Caco-2 (cell line): ENCODE measurements around the gene C18orf63. TPM values are rescaled to one million over a fixed set of nuclear protein-coding genes. Genes with fewer than 3 reads are reported as not detected.

ENCODE experiments used
- BruUV-seq: library from RNA; stranded (reverse); fragments of 400-500 nt; replicated peaks from 2 replicates; lab custom pipeline; 2021; lab: Mats Ljungman, UMichigan
- CTCF ChIA-PET: fragments of 300-600 bp; sonication (Branson Sonifier 250); formaldehyde crosslinking; loops from one replicate; lab custom pipeline; 2022; ENCODE audit warnings: antibody characterized with exemption; lab: Charles Lee
- POLR2A ChIA-PET: fragments of 300-600 bp; sonication (Branson Sonifier 250); formaldehyde crosslinking; loops from one replicate; lab custom pipeline; 2022; ENCODE audit warnings: antibody characterized with exemption; lab: Charles Lee
- DNase-seq, 2 experiments: peaks; one replicate each; pipeline versions ENCODE4 v3.0.0 to v3.0.0-alpha.2; 2020 to 2022
- H3K27me3 ChIP-seq: replicated peaks from 2 replicates; pipeline ENCODE4 v1.6.0; 2011; ENCODE audit warnings: low read length; ENCODE audit not compliant: control insufficient read depth, insufficient read depth
- H3K36me3 ChIP-seq: 2 replicates; pipeline ENCODE4 v1.5.1; 2011; ENCODE audit warnings: low read length; ENCODE audit not compliant: control insufficient read depth, insufficient read depth
- H3K4me1 ChIP-seq: fragments of 250-450 bp; sonication (Bioruptor Pico); 2 replicates; pipeline ENCODE4 v1.5.1; 2020; ENCODE audit warnings: mild to moderate bottlenecking
- H3K4me3 ChIP-seq: 2 replicates; pipeline ENCODE4 v1.5.1; 2011; ENCODE audit warnings: low read depth, mild to moderate bottlenecking, control low read depth, low read length
- H3K9me3 ChIP-seq: fragments of 250-450 bp; sonication (Bioruptor Pico); 2 replicates; pipeline ENCODE4 v1.5.1; 2020; ENCODE audit warnings: mild to moderate bottlenecking, moderate library complexity
- H3K27ac Mint-ChIP-seq: one replicate; pipeline ENCODE4 v1.8.0; 2022; ENCODE audit warnings: mixed read lengths; ENCODE audit not compliant: unreplicated experiment
- H3K27me3 Mint-ChIP-seq: one replicate; pipeline ENCODE4 v1.8.0; 2022; ENCODE audit warnings: mixed read lengths; ENCODE audit not compliant: insufficient read depth, unreplicated experiment
- H3K36me3 Mint-ChIP-seq: one replicate; pipeline ENCODE4 v1.8.0; 2022; ENCODE audit warnings: mild to moderate bottlenecking, mixed read lengths; ENCODE audit not compliant: insufficient read depth, unreplicated experiment
- H3K4me1 Mint-ChIP-seq: one replicate; pipeline ENCODE4 v1.8.0; 2022; ENCODE audit warnings: low read depth, mixed read lengths; ENCODE audit not compliant: unreplicated experiment
- H3K4me3 Mint-ChIP-seq: one replicate; pipeline ENCODE4 v1.8.0; 2022; ENCODE audit warnings: mild to moderate bottlenecking, moderate library complexity, mixed read lengths; ENCODE audit not compliant: unreplicated experiment
- H3K9me3 Mint-ChIP-seq: one replicate; pipeline ENCODE4 v1.8.0; 2022; ENCODE audit warnings: mixed read lengths; ENCODE audit not compliant: unreplicated experiment
- CTCF ChIP-seq, 2 experiments: fragments of 200-600 bp in 1 of 2; IDR thresholded peaks; 1 replicate in 1 of 2; 2 replicates in 1 of 2; pipeline versions ENCODE4 v1.5.1 to v1.8.0; 2011 to 2022; ENCODE audit warnings: antibody characterized with exemption in 1 of 2, control low read depth in 1 of 2, inconsistent platforms in 1 of 2, low read depth in 1 of 2, low read length in 1 of 2, mild to moderate bottlenecking in 1 of 2, moderate library complexity in 1 of 2; ENCODE audit not compliant: insufficient read depth in 1 of 2, severe bottlenecking in 1 of 2, unreplicated experiment in 1 of 2
- intact Hi-C: fragments of 100-400 bp; cut with micrococcal nuclease; formaldehyde crosslinking; loops from one replicate; pipeline ENCODE4 v1.10.0; 2022; ENCODE audit not compliant: unreplicated experiment
- total RNA-seq: library from RNA; stranded (reverse); gene quantifications from 2 replicates; pipeline ENCODE4 v1.2.3, GENCODE V29; 2022

C18orf63 gene
- total RNA-seq, 1 experiment from 2014 or later = not detected

- intact Hi-C loops = no loop called here
- H3K9me3 Mint-ChIP-seq = no peaks in the 10 kb centered on the region
- no peaks in the 10 kb centered on the region for H3K27me3 Mint-ChIP-seq
- DNase-seq = no peak
- no peaks in the 10 kb centered on the region for H3K36me3 ChIP-seq
- H3K27ac Mint-ChIP-seq = no peak overlapping the region
- CTCF ChIA-PET = no interaction called here
- no TSS peak for BruUV-seq
- no peaks in the 10 kb centered on the region for H3K27me3 ChIP-seq
- peaks cover 12% of the 10 kb centered on the region for H3K36me3 Mint-ChIP-seq
- no peaks in the 10 kb centered on the region for H3K9me3 ChIP-seq
- H3K4me1 ChIP-seq = no peaks in the 10 kb centered on the region
- no peak for TF ChIP-seq CTCF (IDR thresholded peaks at IDR 0.05; ENCODE audit: insufficient read depth in 1 of 2, low read depth in 1 of 2, low read length in 1 of 2, severe bottlenecking in 1 of 2, unreplicated experiment in 1 of 2)
- H3K4me3 ChIP-seq = no peak overlapping the region
- POLR2A ChIA-PET = no interaction called here
- no peaks in the 10 kb centered on the region for H3K4me1 Mint-ChIP-seq
- H3K4me3 Mint-ChIP-seq = no peak overlapping the region
These were observed 21.1 kb upstream of the C18orf63 start for GRCh38 chr18:74294526-74294925.

GRCh38 chr18:74299162-74299561 lies 16.5 kb upstream of the C18orf63 start:
- POLR2A ChIA-PET = no interaction called here
- no peaks in the 10 kb centered on the region for H3K27me3 Mint-ChIP-seq
- intact Hi-C loops = no loop called here
- H3K9me3 Mint-ChIP-seq = no peaks in the 10 kb centered on the region
- H3K9me3 ChIP-seq = no peaks in the 10 kb centered on the region
- H3K27ac Mint-ChIP-seq = no peak overlapping the region
- H3K36me3 ChIP-seq = no peaks in the 10 kb centered on the region
- peaks cover 9% of the 10 kb centered on the region for H3K4me1 Mint-ChIP-seq
- H3K4me3 Mint-ChIP-seq = no peak overlapping the region
- DNase-seq = no peak
- BruUV-seq = no TSS peak
- no peaks in the 10 kb centered on the region for H3K4me1 ChIP-seq
- CTCF ChIA-PET = no interaction called here
- H3K4me3 ChIP-seq = no peak overlapping the region
- TF ChIP-seq CTCF (IDR thresholded peaks at IDR 0.05; ENCODE audit: insufficient read depth in 1 of 2, low read depth in 1 of 2, low read length in 1 of 2, severe bottlenecking in 1 of 2, unreplicated experiment in 1 of 2) = no peak
- H3K27me3 ChIP-seq = no peaks in the 10 kb centered on the region
- H3K36me3 Mint-ChIP-seq = no peaks in the 10 kb centered on the region

- BruUV-seq = no TSS peak
- Histone ChIP-seq H3K9me3 (no peaks in the 10 kb centered on the region), H3K4me3 (no peak overlapping the region), H3K36me3 (no peaks in the 10 kb centered on the region), H3K27me3 (no peaks in the 10 kb centered on the region), H3K4me1 (no peaks in the 10 kb centered on the region)
- ChIA-PET CTCF (no interaction called here), POLR2A (no interaction called here)
- H3K4me3 Mint-ChIP-seq = no peak overlapping the region
- no peaks in the 10 kb centered on the region for H3K36me3 Mint-ChIP-seq
- no peak for TF ChIP-seq CTCF (IDR thresholded peaks at IDR 0.05; ENCODE audit: insufficient read depth in 1 of 2, low read depth in 1 of 2, low read length in 1 of 2, severe bottlenecking in 1 of 2, unreplicated experiment in 1 of 2)
- intact Hi-C loops = no loop called here
- DNase-seq = no peak
- peaks cover 9% of the 10 kb centered on the region for H3K4me1 Mint-ChIP-seq
- H3K9me3 Mint-ChIP-seq = no peaks in the 10 kb centered on the region
- H3K27ac Mint-ChIP-seq = no peak overlapping the region
- H3K27me3 Mint-ChIP-seq = no peaks in the 10 kb centered on the region
These were observed 15.9 kb upstream of the C18orf63 start for GRCh38 chr18:74299746-74300145.
